Coronary artery (tissue), 2 donors: ENCODE data around the gene MIS18BP1.

Experiments used
- DNase-seq: peaks from one replicate; pipeline ENCODE4 v3.0.0-alpha.2; 2017; ENCODE audit warnings: low spot score
- H3K27ac ChIP-seq, 2 donors: fragments of 200-600 bp; sonication (generic); one replicate each; pipeline ENCODE4 v1.5.1; 2016 to 2019
- H3K4me3 ChIP-seq: fragments of 200-600 bp; sonication (generic); 2 replicates; pipeline ENCODE4 v1.5.1; 2016; ENCODE audit warnings: mild to moderate bottlenecking, moderate library complexity
- TF ChIP-seq, protein P1 (sequence below): fragments of 200-600 bp; sonication (generic); IDR thresholded peaks from one replicate; pipeline ENCODE4 v1.5.1; 2019; ENCODE audit warnings: antibody characterized with exemption

MIS18BP1 gene

GRCh38 chr14:45194964-45195363 is 58.0 kb downstream of the MIS18BP1 start:
- no peak for DNase-seq
- TF ChIP-seq, protein P1, sequence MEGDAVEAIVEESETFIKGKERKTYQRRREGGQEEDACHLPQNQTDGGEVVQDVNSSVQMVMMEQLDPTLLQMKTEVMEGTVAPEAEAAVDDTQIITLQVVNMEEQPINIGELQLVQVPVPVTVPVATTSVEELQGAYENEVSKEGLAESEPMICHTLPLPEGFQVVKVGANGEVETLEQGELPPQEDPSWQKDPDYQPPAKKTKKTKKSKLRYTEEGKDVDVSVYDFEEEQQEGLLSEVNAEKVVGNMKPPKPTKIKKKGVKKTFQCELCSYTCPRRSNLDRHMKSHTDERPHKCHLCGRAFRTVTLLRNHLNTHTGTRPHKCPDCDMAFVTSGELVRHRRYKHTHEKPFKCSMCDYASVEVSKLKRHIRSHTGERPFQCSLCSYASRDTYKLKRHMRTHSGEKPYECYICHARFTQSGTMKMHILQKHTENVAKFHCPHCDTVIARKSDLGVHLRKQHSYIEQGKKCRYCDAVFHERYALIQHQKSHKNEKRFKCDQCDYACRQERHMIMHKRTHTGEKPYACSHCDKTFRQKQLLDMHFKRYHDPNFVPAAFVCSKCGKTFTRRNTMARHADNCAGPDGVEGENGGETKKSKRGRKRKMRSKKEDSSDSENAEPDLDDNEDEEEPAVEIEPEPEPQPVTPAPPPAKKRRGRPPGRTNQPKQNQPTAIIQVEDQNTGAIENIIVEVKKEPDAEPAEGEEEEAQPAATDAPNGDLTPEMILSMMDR = no peak
- Histone ChIP-seq H3K4me3 (no peak overlapping the region), H3K27ac (no peak overlapping the region)

DNA sequence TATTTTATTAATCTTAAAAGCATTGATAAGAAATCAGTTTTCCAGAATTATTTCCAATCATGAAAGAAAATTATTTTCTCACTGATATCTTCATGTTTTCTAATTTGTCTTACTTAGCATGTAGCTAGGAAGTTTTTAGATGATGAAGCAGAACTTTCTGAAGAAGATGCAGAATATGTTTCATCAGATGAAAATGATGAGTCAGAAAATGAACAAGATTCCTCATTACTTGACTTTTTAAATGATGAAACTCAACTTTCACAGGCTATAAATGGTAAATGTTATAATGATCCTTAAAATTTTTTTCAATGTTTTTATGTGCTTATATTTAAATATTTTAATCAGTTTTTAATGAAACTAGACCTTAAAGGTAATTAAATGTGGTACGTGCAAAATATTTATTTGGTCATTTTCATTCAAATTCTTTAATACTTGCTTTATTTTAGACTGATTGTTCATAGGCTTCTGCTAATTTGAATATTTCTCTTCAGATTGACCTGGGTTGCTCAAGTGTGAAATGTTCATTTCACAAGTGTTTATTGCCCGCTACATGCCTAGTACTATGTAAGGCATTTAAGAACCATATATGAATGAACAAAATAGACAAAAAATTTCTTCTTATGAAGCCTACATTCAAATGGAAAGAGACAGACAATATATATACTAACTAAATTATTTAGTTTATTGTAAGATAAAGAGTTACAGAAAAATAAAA is 67.7 kb downstream of the MIS18BP1 start:
- no peak for DNase-seq
- TF ChIP-seq, protein P1 = no peak
- no peak overlapping the region for H3K4me3 ChIP-seq
- H3K27ac ChIP-seq = no peak overlapping the region

DNA sequence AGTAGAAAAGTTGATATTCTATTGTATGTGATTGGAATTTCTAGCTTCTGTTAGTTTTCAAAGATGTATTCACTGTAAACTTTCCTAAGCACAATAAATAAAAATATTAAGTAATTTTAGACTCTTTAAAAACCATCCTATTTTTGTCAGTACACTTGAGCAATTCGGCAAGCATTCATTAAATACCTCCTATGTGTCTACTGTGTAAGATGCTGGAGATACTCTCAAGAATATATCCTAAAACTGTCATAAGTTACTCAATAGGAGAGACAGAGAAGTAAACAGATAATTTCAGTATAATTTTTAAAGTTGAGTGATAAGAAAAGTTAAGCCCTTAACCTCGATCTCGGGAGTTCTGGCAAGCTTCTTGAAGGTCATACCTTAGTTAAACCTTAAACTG is 71.2 kb downstream of the MIS18BP1 start:
- DNase-seq = no peak
- TF ChIP-seq, protein P1 = no peak

GRCh38 chr14:45181329-45181728 is 71.7 kb downstream of the MIS18BP1 start:
- Histone ChIP-seq H3K4me3 (no peak overlapping the region), H3K27ac (no peak overlapping the region)
- TF ChIP-seq, protein P1 = no peak
- no peak for DNase-seq

More for the DNA sequence above, 71.2 kb downstream of the MIS18BP1 start:
- no peak overlapping the region for H3K27ac ChIP-seq
- no peak overlapping the region for H3K4me3 ChIP-seq

- Histone ChIP-seq H3K27ac (no peak overlapping the region), H3K4me3 (no peak overlapping the region)
- TF ChIP-seq, protein P1 = no peak
- no peak for DNase-seq
These were observed 75.9 kb downstream of the MIS18BP1 start for GRCh38 chr14:45177076-45177475.

DNA sequence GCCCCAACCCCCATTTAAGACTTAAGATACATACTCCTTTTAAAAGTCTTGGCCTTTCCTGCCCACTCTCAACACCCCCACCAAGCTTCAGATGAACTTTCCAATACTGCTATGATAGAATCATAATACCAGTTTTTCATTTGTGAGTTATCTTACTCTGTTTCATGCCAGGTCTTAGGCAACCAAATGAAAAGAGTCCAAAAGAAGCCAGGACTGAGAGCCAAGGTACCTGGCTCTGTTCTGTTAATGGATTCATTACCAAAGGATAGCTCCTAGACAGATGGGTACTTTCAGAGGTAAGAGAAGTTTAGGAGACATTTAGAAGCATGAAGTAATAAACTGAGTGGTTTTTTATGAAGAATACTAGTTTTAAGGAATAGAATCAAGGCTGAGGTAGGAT is 83.1 kb downstream of the MIS18BP1 start:
- DNase-seq = no peak
- H3K27ac ChIP-seq = no peak overlapping the region
- H3K4me3 ChIP-seq = no peak overlapping the region
- TF ChIP-seq, protein P1 = no peak

- TF ChIP-seq, protein P1 = no peak
- DNase-seq = no peak
These were observed 96.9 kb downstream of the MIS18BP1 start for GRCh38 chr14:45156067-45156466.

More at GRCh38 chr14:45156067-45156466, 96.9 kb downstream of the MIS18BP1 start:
- Histone ChIP-seq H3K27ac (no peak overlapping the region), H3K4me3 (no peak overlapping the region)
